ENCODE results near the gene ST3GAL3. TPM values are rescaled to one million over a fixed set of nuclear protein-coding genes. Genes with fewer than 3 reads are reported as not detected.

Gene ST3GAL3
- total RNA-seq, 2 donors from 2014 or later, result 13.8 to 35.0 TPM

DNA sequence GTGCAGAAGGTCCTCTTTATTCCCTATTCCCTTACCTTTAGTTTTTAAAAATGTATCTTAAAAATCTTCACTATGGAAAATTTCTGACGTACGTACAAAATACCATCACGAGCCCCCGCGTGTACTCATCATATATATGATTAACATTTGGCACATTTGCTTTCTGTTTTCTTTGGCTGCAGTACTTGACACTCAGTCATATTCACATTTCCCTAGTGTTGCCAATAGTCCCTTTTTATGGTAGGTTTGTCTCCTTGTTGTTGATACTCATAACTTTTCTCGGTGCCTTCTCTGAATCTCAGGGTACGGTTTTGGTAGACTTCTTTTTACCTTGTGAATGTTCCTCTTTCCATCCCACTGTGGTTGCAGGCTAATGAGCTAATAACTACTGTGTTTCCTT lies 34.1 kb upstream of the ST3GAL3 start:
- Histone ChIP-seq H3K4me3 (no peak overlapping the region), H3K36me3 (peaks cover 4 to 6% of the 10 kb centered on the region in 2 donors), H3K27ac (no peak overlapping the region), H3K9me3 (no peaks in the 10 kb centered on the region), H3K4me1 (replicated peaks) (peaks cover 6% of the 10 kb centered on the region), H3K27me3 (replicated peaks; ENCODE audit: insufficient read depth) (no peaks in the 10 kb centered on the region)
- no peak for DNase-seq (ENCODE audit: low spot score)
- TF ChIP-seq, protein P1, sequence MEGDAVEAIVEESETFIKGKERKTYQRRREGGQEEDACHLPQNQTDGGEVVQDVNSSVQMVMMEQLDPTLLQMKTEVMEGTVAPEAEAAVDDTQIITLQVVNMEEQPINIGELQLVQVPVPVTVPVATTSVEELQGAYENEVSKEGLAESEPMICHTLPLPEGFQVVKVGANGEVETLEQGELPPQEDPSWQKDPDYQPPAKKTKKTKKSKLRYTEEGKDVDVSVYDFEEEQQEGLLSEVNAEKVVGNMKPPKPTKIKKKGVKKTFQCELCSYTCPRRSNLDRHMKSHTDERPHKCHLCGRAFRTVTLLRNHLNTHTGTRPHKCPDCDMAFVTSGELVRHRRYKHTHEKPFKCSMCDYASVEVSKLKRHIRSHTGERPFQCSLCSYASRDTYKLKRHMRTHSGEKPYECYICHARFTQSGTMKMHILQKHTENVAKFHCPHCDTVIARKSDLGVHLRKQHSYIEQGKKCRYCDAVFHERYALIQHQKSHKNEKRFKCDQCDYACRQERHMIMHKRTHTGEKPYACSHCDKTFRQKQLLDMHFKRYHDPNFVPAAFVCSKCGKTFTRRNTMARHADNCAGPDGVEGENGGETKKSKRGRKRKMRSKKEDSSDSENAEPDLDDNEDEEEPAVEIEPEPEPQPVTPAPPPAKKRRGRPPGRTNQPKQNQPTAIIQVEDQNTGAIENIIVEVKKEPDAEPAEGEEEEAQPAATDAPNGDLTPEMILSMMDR (IDR thresholded peaks at IDR 0.05), result no peak
- TF ChIP-seq POLR2AphosphoS5 (IDR thresholded peaks at IDR 0.05) (no peak), POLR2A (IDR thresholded peaks at IDR 0.05) (no peak)
- 77% methylated on average over 7 of the region's 7 CpGs for WGBS
- intact Hi-C loops (cut with DNase I), result no loop called here

DNA sequence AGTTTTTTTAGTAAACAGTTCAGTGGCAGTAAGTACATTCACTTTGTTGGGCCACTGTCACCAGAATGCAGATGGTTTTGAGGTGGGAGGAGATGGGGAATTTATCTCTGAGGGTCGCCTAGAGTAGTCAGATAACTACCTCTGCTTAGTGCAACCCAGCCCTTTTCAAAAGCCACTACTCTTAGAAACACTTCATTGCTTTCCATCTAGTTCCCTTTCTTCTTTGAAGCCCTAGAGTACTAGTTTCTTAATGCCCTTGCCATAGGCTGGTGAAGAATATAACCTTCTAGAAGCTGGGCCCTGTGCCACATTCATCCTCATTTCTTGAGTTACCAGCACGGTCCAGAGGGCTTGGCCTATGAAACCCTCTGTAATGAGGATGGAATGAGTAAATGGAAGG lies 28.4 kb upstream of the ST3GAL3 start:
- H3K4me3 ChIP-seq, result no peak overlapping the region

DNA sequence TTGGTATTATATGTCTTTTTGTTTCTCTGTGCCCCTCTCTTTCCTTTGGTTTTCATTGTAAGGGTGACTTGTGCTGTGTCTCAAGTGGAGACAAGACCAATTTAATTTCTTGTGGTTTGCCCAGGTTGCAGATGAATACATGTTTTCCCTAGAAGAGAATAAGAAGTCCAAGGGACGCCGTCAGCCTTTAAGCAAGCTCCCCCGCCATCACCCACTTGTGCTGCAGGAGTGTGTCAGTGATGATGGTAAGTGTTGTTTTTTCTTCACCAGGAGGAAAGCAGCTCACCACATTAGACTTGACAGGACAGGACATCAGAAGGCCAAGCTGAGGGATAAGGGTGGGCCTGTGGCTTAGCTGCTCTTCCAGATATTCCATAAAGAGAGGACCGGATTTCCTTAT lies 23.8 kb upstream of the ST3GAL3 start:
- H3K27ac ChIP-seq, result no peak overlapping the region
- H3K36me3 ChIP-seq, result peaks cover 3 to 17% of the 10 kb centered on the region in 2 donors
- no peaks in the 10 kb centered on the region for H3K27me3 ChIP-seq (replicated peaks; ENCODE audit: insufficient read depth)
- H3K4me1 ChIP-seq (replicated peaks), result no peaks in the 10 kb centered on the region
- 97% methylated on average over 4 of the region's 4 CpGs for WGBS
- H3K9me3 ChIP-seq, result no peaks in the 10 kb centered on the region
- no peak overlapping the region for H3K4me3 ChIP-seq
- intact Hi-C loops (cut with DNase I), result no loop called here
- TF ChIP-seq POLR2AphosphoS5 (IDR thresholded peaks at IDR 0.05) (no peak), POLR2A (IDR thresholded peaks at IDR 0.05) (no peak)
- TF ChIP-seq, protein P1 (IDR thresholded peaks at IDR 0.05), result no peak
- no peak for DNase-seq (ENCODE audit: low spot score)

More for the DNA sequence above, 28.4 kb upstream of the ST3GAL3 start:
- intact Hi-C loops (cut with DNase I), result no loop called here
- Histone ChIP-seq H3K9me3 (no peaks in the 10 kb centered on the region), H3K27me3 (replicated peaks; ENCODE audit: insufficient read depth) (no peaks in the 10 kb centered on the region), H3K36me3 (peaks cover 0 to 2% of the 10 kb centered on the region in 2 donors), H3K27ac (no peak overlapping the region), H3K4me1 (replicated peaks) (peaks cover 6% of the 10 kb centered on the region)
- TF ChIP-seq POLR2A (IDR thresholded peaks at IDR 0.05) (no peak), POLR2AphosphoS5 (IDR thresholded peaks at IDR 0.05) (no peak)
- TF ChIP-seq, protein P1 (IDR thresholded peaks at IDR 0.05), result no peak
- 74% methylated on average over 2 of the region's 2 CpGs for whole genome bisulfite sequencing
- DNase-seq (ENCODE audit: low spot score), result no peak

DNA sequence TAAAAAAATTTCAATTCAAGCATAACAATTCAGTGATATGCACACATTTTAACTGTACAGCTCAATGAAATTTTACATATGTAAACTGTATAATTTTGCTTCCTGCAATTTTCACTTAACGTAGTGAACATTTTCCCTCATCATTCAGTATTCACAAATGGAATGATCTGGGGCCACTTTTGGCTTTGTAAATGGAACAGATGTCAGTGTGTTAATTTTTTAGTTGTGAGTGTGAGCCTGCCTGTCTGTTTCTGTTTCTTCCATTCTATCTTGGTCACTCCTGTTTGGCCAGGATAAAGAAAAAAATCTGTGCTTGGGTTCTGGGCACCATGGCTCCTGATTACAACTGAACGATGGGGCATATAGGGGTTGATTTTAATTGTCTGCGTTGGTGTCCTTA lies 20.5 kb upstream of the ST3GAL3 start:
- Histone ChIP-seq H3K4me1 (replicated peaks) (no peaks in the 10 kb centered on the region), H3K36me3 (peaks cover 20 to 45% of the 10 kb centered on the region in 2 donors), H3K9me3 (no peaks in the 10 kb centered on the region), H3K4me3 (no peak overlapping the region), H3K27ac (no peak overlapping the region), H3K27me3 (replicated peaks; ENCODE audit: insufficient read depth) (no peaks in the 10 kb centered on the region)
- TF ChIP-seq, protein P1 (IDR thresholded peaks at IDR 0.05), result no peak
- TF ChIP-seq POLR2AphosphoS5 (IDR thresholded peaks at IDR 0.05) (no peak), POLR2A (IDR thresholded peaks at IDR 0.05) (no peak)
- WGBS, result 92% methylated on average over 3 of the region's 3 CpGs
- intact Hi-C loops (cut with DNase I), result no loop called here
- DNase-seq (ENCODE audit: low spot score), result no peak

DNA sequence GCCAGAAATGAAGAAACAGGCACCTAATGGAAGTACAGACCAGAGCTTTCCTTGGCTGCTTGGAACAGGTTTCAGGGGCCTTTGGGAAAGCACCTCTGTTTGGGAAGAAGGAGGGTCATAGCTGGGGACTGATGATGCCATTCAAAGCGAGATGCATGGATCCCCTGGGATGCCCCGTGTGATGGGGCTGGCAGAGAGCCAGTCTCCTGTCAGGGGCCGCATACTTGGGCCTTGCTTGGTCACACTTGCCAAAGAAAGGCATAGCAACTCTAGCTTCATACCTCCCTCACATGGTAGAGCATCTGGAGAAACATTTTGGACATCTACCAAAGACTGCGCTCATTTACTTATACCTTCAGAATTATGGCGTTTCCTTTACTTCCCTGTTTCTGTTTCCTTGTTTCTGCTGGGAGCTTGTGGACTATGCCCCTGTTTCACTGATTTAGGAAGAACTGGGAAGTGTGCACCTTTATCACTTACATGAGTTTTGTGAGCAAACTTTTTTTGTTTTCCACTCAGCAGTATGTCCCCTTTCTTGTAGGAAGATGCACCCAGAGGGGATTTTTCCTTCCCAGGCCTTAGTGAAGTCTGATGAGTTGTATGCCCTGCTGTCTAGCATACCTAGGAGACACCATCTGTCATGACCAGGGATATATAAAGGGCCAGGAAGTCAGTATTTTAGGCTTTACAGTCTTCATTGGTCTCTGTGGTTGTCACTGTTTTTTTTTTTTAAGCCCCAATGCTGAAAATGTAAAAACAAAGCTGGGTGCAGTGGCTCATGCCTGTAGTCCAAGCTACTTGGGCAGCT lies 19.8 kb upstream of the ST3GAL3 start:
- no peak overlapping the region for H3K4me3 ChIP-seq
- no peaks in the 10 kb centered on the region for H3K9me3 ChIP-seq
- H3K27me3 ChIP-seq (replicated peaks; ENCODE audit: insufficient read depth), result no peaks in the 10 kb centered on the region
- intact Hi-C loops (cut with DNase I), result no loop called here
- H3K4me1 ChIP-seq (replicated peaks), result no peaks in the 10 kb centered on the region
- no peak overlapping the region for H3K27ac ChIP-seq
- TF ChIP-seq POLR2A (IDR thresholded peaks at IDR 0.05), result no peak
- TF ChIP-seq POLR2AphosphoS5 (IDR thresholded peaks at IDR 0.05), result no peak
- TF ChIP-seq, protein P1 (IDR thresholded peaks at IDR 0.05), result no peak
- 67% methylated on average over 5 of the region's 5 CpGs for WGBS
- H3K36me3 ChIP-seq, result peaks cover 22 to 51% of the 10 kb centered on the region in 2 donors
- DNase-seq (ENCODE audit: low spot score), result no peak

Measured in prostate gland (tissue), 2 donors.